Hepatic stellate cell (primary cell): ENCODE measurements around the gene CCR1.
"Not testable (repeated sequence)": the region's sequence is repeated elsewhere in the genome, so short reads cannot be mapped to it uniquely, and the experiment has no call there.

Experiments
- DNase-seq: peaks from one replicate; pipeline ENCODE4 v3.0.0; 2011; ENCODE audit warnings: low spot score

Gene CCR1

DNA sequence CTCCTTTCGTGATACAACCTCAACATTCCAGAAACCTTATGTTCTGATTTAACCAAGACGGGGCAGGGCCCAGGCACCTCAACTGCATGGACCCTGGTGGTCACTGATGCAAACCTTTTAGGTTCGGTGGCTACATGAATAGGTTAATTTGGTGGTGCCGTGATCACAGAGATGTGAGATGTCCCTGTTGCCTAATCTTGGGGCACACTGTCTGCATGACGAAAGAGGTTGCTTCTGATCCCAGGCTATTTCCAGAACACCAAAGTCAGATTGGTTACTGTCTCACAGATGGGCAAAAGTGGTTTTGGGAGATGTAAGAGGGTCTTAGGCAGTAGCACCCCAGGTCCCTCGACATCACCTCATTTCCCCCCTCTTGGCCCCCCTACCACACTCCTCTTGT lies 4.0 kb upstream of the CCR1 start:
- DNase-seq = no peak

- DNase-seq = no peak
Measured at GRCh38 chr3:46209746-46210470, 1.8 kb upstream of the CCR1 start.

GRCh38 chr3:46209053-46209452 lies 940 bp upstream of the CCR1 start:
- DNase-seq = no peak

DNA sequence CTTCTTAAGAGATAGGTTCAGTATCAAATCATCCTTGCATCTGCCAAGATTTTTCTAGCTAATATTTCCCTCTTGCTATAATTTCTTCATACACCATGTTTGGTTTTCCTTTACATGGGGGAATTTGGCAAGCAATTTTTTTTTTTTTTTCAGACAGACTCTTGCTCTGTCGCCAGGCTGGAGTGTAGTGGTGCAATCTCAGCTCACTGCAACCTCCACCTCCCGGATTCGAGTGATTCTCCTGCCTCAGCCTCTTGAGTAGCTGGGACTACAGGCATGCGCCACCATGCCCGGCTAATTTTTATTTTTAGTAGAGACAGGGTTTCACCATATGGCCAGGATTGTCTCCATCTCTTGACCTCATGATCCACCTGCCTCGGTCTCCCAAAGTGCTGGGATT lies 599 bp downstream of the CCR1 start:
- not testable (repeated sequence) for DNase-seq

DNA sequence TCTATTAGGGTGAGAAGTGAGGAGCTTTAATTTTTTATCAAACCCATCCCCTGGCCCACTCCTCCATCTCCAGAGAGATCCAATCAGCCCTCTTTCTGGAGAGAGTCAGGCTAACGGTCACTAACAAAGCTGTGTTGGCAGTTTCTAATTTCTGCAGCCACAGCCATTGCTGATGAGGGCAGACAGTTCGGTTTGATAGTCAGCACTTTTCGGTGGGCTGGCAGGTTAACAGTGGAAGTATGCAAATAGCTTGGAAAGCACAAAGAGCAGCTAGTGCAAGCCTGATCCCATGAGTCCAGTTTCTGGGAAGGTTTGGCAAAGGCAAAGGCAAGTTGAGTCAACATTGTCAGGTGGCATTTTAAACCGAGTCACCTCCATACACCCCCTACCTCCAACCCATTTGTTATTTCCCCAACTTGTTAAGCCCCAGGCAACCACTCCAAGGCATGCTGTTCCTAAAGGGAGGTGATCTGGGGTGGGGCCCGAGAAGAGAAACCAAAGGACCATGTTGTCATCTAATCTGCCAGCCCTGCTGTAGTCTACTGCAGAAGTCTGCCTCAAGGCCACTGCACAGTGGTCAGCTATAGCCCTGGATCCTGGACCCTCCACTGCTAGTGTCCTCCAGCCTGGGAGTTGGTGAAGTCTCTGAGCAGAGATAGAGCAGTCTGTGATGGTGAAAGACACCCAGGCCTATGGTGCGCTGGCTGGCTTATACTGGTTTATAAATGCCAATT lies 1.7 kb downstream of the CCR1 start:
- DNase-seq = no peak

DNA sequence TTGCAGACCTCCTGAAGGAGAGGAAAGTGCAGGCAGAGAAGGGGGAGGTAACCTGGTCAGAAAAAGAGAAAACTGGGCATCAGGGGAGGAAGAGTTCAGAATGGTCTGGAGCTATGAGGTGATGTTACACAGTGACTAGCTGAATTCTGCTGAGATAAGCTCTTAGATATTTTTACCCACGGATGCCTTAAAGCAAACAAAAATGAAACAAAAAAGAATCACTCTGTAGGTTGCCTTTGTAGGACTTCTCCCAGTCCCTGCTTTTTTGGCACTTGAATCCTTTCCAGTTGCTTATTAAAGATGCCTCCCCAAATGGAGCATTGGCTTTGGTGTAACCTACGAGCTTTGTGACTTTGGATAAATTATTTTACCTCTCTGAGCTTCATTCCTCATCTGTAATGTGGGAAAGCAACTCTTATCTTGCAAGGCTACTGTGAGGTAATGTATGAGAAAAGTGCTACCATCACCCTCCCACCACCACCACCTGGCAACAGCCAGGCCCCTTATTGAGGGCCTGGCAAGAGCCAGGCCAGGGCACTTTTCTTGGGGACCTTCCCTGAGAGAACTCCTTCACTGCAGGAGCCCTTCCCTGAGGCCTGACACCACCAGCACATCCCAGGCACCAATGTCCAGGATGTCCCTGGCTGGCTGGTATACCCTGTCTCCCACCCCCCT lies 2.7 kb downstream of the CCR1 start:
- no peak for DNase-seq

- no peak for DNase-seq
Measured at GRCh38 chr3:46203681-46204080, 4.4 kb downstream of the CCR1 start.

DNA sequence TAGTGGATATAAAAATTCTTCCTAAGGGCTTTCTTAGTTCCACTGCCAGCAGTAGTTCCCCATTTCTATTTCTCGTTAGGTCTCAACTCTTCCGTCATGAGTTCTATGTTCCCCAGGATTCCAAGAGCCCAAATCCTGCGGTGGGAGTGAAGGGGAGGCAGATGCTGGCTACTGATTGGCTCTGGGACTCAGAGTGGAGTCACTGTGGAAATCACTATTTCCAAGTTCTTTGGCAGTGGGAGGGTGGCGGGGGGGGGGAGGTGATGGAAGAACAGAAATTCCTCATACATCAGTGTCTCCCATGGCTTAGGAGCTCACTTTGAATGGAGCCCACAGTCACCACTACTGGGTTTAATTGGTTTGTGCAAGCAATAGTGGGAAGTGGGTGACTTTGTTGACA lies 5.6 kb downstream of the CCR1 start:
- DNase-seq = no peak

DNA sequence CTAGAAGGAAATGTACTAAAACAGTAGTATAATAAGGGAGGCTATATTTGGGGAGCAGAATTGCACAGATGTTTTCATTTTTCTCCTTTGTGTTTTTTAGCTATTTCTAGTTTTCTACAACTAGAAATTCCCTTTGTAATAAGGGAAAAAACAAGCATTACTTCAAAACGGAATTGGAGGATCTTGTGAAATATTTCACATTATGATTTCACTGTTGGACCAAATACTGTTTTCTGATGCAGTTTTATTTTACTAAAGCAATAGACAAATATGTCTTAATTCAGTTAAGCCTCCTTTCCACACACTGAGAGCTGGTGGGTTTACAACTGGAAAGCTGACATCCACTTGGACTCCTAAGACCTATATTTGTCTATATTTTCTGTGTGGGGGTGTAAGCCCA lies 7.3 kb downstream of the CCR1 start:
- no peak for DNase-seq

- DNase-seq = no peak
Measured at GRCh38 chr3:46200211-46200610, 7.9 kb downstream of the CCR1 start.

- no peak for DNase-seq
Measured at GRCh38 chr3:46196261-46196957, 11.7 kb downstream of the CCR1 start.

- no peak for DNase-seq
Measured at GRCh38 chr3:46194868-46195553, 13.1 kb downstream of the CCR1 start.

GRCh38 chr3:46193436-46193835 lies 14.7 kb downstream of the CCR1 start:
- no peak for DNase-seq

DNA sequence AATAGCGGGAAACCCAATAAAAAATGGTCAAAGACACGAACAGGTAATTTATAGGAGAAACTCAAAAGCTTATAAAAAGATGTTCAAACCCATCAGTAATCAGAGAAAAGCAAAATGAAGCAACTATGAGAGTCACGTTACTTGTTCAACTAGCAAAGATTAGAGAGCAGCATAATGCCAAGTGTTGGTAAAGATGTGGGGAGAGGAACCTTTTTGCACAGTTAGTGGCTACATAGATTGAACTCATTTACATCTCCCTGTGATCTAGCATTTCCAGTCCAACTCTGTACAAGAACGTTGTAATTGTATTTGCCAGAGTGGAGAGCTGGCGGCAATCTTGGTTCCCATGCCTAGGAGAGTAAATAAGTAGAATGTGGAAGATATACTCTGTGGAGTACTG lies 15.2 kb downstream of the CCR1 start:
- no peak for DNase-seq

GRCh38 chr3:46191730-46192129 lies 16.4 kb downstream of the CCR1 start:
- DNase-seq = no peak

DNA sequence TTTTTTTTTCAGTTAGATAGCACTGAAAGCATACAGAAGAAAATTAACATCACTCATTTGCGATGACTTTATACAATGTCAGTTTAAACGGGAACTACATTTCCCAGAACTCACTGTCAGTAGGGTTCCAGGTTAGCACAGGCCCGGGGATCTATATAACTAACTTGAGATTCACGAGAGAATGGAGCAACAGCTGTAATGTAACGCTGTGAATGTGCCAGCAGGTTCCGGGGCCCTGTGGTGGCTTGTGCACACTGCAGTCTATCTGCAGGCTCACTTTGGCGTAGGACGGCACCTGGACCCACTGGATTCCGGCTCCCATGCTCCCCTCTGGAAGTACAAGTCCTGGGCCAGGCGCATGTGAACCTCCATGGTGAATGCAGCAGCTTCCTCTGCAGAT lies 19.4 kb downstream of the CCR1 start:
- no peak for DNase-seq

DNA sequence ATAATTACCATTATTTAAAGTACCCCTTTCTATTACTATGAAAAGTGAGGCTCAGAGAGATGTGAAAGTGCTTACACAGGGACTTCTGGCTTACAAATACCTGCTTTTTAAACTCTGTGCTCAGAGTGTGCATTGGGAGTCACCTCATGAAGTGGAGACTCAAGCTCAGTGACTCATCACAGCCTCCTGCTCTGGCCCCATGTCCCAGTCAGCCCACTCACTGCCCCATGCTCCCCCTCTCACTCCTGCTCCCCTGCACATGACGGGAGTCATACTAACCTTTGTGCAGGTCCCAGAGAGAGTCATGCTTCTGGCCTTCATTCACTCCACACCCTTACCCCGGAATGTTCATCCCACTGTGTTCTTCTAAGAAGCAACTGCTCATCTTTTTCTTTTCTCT lies 20.2 kb downstream of the CCR1 start:
- no peak for DNase-seq

GRCh38 chr3:46187341-46187700 lies 20.8 kb downstream of the CCR1 start:
- DNase-seq = no peak

DNA sequence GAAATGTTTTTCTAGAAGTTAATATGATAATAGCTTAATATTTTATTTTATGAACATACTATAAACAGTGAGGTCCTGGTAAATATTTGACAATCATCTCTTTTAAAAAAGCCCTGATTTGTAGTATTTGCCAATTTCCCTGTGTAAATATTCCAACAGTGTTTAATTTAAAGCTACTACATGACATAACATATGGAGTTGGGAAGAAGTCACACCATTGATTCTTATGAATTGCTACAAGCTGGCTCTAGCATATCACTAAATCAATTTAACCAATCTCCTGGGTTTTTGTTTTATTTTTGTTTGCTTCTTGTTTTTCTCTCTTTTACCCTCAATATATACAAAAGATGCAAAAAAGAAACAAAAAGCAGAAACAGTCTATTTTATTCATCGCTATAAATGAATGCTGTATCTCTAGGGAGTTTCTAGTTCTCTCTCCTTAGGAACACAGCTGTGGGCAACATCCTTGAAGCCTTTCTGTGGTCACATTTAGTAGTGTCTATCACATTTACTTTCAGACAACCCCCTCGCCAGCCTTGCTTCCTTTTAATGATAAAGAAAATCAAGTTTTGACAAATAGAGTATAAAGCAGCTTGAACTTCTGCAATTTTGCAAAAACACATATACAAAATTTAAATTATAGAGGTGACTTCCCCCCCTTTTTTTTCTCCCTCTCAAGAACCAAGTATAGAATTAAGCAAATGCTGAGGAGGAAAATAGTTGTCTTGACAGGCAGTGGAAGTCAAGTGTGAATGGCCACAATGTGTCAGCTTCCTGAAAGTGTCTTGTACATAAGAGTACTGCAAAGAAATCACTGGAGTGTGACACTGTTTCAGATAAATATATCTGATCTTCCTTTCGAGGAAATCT lies 21.4 kb downstream of the CCR1 start:
- DNase-seq = no peak

- DNase-seq = no peak
Measured at GRCh38 chr3:46184469-46184868, 23.6 kb downstream of the CCR1 start.

DNA sequence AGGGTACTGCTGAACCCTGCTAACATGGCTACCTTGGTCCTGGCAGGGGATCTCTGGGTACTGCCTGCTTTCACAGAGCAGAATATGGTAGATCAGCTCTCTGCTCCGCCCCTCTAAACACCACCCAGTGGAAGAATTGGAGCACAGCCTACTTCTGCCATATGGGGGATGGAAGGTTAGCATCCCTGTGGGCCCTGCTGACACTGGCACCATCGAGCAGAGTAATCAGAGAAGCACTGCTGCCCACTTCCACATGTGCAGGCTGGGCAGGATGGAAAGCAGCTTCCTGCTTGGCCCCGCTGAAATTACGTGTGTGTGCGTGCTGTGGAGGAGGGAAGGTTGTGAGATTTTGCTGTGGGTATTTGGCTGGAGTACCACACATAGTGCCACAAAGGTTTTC lies 24.8 kb downstream of the CCR1 start:
- no peak for DNase-seq
